HG02759 (cell line): Measurements from ENCODE around the gene TNFRSF1B.

ENCODE experiments used
- ATAC-seq: cut with Tn5 transposase; IDR thresholded peaks from one replicate; pipeline ENCODE4 v1.9.1; 2021; ENCODE audit warnings: mild to moderate bottlenecking, moderate library complexity; ENCODE audit not compliant: unreplicated experiment

Gene TNFRSF1B

DNA sequence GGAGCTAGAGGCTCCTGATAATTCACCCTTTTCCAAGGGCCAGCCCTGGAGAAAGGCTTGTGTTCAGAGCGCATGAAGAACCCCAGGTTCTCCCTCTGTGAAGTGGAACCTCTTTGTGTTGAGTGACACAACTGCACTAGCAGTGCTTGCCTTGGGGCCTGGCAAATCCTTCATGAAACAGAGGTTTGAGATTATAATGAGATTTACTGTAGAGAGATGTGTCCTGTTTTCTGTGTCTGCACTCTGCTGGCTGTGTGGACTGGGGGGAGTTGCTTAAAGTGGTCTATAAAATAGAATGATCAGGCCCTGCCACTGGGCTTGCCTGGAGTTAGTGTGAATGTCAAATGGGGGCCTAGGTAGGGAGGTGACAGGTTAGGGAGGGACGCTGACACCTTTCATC is 11.5 kb upstream of the TNFRSF1B start:
- no peak for ATAC-seq

DNA sequence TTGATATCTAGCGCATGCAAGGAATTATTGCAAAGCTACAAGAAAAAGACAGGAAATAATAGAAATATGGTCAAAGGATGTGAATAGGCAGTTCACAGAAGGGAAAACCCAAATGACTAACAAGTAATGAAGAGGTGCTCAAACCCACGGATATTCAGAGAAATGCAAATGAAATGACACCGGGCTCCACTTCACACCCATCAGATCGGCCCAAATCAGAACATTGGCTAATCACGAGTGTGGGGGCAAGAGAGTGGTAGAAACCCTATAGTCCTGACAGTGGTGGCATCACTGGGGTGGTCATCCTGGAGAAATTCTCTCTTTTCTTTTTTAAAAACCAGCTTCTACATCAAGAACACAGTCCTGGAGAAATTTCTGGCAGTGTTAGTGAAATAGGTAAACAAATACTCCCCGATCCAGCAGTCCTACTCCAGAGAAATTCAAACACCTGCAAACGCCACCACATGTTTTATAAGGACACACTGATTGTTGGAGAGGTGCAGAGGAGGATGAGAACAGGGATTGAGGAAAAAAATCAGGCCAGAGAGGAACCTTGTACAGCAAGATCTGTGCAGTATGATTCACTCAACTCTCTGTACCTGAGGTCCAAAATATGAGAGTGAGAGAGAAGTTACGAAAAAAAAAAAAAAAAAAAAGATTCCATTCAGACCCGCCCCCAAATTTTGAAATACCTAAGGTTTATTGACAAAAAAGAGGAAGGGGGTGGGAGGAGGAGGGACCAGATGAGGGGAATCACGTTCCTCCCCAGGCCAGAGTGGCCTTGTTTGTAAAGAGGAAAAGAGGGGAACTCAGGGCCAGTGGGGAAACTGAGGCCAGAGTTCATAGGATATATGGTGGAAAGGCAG is 9.2 kb upstream of the TNFRSF1B start:
- no peak for ATAC-seq

DNA sequence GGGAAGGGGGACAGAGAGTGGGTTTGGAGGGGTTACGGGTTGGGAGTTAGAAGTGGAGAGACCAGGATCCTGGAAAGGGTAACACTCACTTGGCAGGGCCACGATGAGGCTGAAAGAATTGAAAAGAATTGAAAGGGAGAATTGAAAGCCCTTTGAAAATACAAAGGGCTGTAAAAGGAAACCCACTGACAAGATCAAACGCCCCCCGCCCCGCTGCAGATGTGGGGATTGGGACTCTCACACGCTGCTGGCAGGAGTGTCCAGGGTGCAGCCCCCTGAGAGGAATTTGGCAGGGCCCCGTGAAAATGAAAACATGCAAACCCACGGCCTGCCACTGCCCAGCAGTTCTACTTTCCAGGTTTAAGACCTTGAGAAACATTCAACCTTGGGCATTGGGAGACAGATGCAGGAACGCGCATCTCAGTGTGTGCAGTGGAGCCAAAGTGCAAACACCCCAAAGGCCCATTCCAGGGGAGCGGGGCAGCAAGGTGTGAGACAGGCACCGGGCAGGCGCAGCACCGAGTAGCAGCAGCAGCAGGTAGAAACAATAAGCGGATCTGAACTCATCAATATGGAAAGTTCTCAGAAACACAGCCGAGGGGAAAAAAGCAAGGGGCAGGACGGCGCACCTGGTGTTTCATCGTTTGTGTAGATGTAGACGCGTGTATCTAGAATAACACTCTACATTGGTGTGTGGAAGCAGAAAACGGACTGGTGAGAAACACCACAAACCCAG is 8.3 kb upstream of the TNFRSF1B start:
- no peak for ATAC-seq

DNA sequence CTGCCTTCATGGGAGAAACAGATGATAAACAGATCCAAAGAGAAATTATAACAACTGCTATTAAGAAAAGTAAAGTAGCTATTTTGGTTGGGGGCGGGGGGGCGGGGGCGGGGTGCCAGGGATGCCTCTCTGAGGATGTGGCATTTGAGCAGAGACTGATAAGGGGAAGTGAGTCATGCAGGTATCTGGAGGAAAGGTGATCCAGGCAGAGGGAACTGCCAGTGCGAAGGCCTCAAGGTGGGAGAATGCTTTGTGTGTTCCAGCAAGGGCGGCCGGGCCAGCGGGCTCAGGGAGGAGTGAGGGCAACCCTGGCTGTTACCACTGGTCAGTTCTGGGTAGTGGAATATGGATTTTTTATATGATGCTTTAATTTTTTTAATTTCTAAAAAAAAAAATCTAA is 7.0 kb upstream of the TNFRSF1B start:
- ATAC-seq = no peak

DNA sequence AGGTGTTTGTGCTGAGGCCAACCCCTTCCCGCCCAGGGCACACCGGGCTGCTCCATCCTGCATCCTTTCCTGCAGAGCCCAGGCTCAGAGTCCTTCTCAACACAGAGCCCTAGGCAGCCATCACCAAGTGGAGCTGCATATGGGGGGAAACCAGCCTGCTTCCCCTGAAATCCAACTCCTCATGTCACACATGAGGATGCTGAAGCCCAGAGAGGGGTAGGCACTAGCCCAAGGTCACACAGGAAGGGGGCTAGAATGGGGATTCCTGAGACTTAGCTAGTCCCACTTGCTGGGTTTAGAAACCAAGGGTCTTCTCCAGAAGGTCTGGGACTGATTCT is 5.5 kb upstream of the TNFRSF1B start:
- no peak for ATAC-seq

DNA sequence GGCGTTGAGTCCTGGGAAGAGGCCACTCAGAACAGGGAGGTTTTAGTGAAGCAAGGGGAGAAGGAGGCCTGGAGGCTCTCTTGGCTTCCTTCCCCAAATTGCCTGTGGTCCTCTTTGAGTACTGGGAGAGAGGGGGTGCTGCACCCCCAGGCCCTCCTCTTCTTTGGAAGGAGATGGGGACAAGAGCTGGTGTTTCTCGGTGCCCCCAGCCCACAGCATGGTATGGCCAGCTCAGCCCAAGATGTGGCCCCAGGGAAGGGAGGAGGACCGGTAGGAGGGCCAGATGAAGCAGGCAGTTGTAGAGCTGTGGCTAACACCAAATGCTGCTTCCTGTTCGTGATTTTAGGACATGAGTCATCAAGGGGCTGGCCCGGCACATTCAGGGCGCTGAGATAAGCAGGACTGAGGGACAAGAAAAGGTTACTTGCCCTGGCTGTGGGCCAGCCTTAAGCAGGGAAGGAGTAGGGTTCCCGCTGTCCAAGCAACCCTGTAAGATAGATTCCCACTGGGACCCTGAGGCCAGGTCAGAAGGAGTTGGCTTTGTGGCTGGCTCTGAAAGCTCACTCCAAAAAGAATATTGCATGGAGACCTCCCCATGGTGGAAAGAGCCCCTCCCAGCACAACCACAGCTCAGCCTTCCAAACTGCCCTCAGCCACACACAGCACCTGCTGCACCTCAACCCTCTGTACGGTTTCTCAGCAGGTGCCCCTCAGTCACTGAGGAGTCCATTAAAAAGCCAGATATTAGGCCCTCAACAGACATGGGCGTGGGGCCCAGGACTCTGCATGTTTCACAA is 4.9 kb upstream of the TNFRSF1B start:
- ATAC-seq = peak; percentile 81

DNA sequence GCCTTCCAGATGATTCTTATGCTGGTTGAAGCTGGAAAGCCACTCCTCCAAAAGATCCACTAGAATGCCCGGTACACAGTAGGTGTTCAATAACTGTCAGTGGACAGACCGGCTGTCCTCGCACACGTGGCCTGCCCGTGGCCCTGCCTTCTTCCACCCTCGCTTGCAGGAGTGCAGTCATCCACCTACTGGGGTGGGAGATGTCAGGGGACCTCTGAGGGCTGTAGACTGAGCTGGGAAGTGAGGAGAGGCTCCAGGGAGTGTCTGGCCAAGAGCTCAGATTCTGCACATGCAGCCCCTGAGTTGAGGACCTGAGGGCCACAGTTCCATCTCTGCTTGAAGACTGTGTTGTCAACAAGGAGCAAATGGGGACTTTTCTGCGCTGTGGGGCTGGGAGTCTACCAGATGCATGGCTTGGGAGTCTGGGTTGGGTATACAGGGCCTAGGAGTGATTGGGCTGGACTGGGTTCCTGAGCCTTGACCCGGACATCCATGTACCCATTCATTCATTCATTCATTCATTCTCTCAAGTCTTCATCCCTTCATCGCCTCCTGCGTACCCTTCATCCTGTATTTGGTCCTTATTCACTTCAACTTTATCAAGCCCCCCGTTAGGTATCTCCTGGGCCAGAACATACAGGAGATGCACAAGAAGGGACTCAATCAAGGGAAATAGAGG is 4.2 kb upstream of the TNFRSF1B start:
- ATAC-seq = no peak

DNA sequence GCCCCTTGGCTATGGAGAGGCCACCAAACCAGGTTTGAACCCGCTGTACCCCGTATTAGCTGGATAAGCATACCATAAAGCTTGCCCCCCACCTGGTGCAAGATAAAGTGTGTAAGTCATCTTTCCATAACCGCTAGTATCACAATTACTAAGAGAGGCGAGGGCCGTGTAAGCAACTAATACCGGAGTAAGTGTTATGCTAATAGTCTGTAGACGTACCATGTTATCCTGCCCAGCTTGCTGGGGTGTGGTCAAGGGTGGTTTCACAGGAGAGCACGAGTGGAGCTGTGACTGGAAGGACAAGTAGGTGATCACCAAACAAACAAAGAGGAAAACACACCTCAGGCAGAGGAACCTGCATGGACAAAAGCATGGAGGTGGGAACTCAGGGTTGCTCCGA is 3.6 kb upstream of the TNFRSF1B start:
- no peak for ATAC-seq

DNA sequence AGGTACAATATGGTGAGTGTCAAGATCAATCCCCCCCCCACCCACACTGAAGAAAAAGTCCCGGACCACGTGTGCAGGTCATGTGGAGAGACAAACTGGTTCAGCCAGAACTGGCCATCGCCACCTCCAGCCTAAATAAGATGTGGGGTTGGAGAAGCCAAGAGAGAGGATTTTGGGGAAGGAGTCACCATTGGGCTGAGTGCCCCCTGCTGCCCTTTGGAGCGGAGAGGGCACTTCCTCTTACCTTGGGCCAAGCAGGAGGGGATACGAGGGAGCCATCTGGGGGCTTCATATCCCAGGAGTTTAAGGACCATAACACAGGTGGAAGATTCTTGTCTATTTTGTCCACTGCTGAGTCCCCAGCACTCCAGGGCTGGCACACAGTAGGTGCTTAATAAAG is 2.6 kb upstream of the TNFRSF1B start:
- no peak for ATAC-seq

DNA sequence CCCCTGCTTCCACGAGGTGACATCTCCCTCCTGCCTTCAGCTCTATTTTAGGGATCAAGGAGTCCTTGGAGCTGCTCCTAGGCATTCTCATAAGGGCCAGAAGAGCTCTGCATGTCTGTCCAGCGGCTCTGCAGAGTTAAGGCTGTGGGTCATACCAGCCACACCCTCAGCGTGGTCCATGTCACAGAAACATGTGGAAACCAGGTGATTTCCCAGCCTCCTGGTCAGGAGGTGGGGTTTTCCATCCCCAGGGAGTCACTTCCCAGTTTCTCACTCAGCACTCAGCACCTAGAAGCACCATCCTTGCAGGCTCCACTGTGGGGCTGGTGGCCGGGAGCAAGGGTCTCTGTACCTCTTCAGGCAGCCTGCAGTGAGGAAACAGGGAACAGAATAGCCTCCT is 1.4 kb upstream of the TNFRSF1B start:
- no peak for ATAC-seq

DNA sequence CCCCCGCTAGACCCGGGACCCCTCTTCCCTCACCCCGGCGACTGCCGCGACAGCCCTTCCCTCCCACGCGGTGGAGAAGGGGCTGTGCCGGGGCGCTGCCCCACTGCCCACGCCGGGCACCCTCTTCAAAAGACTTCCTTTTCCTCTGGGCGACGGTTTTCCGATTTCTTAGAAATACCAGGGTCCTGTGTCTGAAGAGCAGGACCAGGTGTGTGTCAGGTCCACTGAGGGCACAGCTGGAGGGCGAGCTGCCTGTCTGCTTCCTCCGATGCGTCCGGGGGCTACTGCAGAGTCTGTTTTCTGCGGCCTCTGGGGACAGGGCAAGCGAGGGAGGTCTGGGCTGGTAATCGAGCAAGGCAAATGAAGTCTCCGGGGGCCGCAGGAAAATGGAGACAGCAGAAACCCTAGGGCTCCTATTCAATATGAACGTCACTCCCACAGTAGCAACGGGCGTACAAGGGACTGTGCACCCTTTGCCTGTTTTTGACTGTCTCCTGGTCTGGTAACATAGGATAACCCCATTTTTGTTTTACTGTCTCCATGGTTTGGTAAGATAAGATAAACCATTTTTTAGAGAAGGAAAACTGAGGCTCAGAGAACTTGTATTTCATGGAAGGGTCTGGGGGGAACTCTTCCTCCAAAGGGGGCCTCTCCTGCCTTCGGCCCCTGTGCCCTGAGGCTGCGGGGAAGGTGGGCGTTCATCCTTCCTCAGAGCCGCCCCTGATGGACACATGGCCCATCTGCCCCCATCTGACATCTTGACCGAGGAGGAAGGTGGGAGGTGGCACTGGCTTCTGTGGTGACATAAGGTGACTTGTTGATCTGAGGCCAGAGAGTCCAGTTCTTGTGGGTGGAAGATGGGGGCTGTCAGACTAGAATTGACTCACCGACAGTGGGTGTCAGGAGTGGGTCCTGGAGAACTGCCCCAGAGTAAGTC is 970 bp downstream of the TNFRSF1B start:
- ATAC-seq = no peak

DNA sequence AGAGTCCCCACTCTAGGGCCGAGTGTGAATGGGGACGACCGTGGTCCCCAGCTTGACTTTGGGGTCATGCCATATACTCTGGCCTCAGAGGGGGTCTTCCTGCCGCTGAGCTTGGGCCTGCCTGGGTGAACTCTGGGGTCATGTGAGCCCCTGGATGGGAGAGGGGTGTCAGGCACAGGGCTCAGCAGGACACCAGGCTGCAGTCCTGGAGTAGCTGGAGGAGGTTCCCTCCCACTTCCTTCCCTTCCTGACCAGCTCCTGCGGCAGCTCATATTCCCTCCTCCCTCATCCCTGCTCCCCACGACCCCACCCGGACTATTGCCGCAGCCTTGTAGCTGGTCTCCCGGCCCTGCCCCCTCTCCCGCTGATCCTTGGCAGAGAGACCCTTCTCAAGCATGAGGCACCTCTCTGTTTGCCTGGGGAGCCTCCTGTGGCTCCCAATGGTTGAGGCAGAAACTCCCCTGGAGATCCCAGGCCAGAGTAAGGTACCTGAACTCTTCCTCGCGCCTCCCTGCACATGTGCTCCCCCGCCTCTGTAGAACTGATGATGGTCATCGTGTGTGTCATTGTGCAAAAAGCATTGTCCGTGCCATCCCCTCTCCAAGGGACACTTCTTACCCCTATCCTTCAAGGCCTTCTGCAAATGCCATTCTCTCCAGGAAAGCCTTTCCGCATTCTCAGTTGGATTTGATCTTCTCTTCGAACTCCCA is 1.8 kb downstream of the TNFRSF1B start:
- ATAC-seq = no peak

DNA sequence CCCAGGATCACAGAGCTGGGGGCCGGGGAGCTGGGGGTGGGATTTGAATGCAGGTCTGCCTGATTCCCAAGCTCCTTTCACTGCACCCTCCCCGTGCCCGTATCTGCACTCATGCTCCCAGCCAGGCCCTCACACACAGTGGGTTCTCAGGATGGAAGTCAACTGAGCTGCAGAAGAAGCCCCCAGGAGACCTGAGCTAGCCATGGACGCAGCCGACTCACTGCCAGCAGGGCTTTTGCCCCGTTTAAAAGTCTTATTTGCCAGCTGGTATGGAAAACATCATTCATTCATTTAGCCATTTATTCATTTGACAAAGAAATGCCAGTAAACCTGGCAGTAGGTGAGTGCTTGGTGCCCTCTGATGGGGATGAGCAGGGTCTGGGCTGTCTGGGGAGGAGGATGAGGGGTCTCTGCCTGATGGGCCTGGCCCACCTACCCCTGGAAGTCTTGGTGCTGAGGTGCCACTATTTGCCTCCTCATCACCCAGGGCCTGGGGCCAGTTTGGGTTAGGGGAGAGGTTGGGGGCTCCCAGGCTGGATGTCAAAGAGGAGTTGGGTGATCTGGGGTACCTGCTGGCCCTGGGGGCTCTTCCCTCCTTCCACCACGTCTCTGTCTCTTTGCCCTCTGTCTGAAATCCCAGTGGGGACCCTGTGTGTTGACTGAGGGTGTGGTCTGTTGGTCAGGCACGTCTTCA is 2.8 kb downstream of the TNFRSF1B start:
- ATAC-seq = no peak

DNA sequence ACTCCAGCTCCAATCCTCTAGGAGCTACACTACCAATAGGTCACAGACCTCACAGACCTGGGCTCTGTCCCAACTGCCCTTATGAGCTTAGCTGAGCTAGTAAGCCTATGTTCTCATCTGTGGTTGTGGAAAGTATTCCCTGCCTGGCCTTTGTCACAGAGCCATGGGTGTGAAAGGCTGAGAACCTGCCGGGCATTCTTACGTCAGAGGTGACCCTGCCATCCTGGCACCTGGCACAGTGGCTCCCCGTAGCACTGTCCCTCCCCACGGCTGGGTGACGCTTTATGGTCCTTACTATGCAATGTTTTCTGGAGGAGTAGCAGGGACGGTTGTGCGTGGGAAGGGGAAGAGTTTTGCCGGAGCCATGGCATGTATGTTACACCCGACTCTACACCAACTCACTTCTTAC is 3.5 kb downstream of the TNFRSF1B start:
- ATAC-seq = no peak

DNA sequence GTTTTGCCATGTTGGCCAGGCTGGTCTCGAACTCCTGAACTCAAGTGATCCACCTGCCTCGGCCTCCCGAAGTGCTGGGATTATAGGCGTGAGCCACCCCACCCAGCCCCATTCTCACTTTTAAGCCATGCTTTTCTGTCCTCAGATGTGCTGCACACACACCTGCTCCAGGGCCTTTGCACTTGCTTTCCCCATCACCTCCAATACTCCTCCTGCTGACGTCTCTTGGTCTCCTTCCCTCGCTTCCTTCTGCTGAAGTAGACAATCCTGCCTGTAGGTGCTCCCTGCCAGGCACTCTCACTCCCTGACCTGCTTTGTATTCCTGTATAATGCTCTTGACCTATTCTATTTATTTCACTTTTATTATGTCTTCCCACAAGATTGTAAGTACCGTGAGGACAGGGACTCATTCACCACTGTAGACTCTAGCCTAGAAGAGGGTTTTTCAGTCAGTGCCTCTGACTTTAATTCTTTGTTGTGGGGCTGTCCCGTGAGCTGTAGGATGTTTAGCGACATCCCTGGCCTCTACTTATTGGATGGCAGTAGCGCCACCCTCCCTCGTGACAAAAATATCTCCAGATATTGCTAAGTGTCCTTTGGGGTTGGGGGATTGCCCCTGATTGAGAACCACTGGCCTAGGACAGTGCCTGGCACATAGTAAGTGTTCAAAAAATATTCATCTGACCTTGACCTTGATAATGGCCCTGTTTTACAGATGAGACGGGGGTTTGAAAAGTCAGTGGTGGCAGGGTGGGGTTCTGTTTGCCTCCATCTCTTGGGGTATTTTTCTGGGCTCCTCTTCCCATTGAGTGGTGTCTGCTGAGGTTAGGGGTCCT is 4.6 kb downstream of the TNFRSF1B start:
- no peak for ATAC-seq

DNA sequence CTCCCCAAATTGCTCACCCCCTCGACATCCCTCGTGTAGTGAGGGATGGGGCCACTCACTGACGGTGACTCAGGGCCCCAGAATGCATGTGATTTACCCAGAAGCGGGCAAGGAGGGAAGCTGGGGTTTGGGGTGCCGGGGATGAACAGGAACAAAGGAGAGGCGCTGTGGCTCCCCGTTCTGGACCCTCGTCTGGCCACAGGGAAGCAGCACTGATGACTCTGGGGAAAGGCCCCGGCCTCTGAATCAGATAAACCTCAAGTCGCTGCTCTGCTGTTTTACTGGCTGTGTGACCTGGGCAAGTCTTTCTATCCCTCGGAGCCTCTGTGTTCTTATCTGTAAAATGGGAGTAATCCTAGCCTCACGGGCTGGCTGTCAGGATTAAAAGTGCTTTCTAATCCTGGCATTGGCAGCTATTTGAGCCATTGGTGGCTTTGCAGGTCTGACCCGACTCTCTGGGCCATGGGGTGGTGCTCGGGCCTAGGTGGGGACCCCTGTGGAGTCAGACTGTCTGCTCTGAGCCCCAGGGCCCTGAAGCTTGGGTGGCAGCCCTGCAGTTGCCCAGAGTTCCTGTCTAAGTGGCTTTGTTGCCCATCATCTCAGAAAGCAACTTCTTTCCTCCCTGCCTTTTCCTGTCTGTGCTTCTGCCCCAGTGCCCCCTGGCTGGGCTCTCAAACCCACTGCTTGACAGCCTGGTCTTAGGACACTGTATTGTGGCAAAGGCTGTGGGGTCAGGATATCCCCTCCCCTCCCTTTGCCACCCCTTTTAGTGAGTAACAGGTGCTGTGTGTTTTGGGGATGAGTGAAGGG is 5.5 kb downstream of the TNFRSF1B start:
- ATAC-seq = no peak

DNA sequence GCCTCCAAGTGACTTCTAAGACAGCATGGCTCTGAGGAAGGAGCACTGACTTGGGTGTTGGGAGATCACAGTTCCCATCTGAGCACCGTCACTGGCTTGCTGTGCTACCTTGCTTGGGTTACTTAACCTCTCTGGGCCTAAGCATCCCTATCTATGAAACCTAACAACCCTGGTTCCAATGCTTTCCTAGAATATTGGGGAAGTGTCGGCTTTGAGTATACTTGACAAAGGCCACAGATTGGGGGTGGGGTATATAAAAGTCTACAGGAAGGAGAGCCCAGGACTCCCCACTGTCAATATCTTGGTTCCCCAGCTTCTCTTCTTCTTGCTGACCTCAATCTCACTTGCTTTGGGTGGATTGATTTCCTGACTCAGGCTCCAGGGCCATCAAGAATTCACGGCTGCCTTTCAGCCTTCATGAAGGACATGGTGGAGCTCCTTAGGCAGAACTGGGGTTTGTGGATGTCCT is 6.3 kb downstream of the TNFRSF1B start:
- ATAC-seq = no peak
